GM21576 (cell line): ENCODE results near the gene ISG15.

ENCODE experiments used
- ATAC-seq: cut with Tn5 transposase; IDR thresholded peaks from one replicate; pipeline ENCODE4 v1.9.1; 2021; ENCODE audit warnings: mild to moderate bottlenecking, moderate library complexity; ENCODE audit not compliant: unreplicated experiment

Gene ISG15

DNA sequence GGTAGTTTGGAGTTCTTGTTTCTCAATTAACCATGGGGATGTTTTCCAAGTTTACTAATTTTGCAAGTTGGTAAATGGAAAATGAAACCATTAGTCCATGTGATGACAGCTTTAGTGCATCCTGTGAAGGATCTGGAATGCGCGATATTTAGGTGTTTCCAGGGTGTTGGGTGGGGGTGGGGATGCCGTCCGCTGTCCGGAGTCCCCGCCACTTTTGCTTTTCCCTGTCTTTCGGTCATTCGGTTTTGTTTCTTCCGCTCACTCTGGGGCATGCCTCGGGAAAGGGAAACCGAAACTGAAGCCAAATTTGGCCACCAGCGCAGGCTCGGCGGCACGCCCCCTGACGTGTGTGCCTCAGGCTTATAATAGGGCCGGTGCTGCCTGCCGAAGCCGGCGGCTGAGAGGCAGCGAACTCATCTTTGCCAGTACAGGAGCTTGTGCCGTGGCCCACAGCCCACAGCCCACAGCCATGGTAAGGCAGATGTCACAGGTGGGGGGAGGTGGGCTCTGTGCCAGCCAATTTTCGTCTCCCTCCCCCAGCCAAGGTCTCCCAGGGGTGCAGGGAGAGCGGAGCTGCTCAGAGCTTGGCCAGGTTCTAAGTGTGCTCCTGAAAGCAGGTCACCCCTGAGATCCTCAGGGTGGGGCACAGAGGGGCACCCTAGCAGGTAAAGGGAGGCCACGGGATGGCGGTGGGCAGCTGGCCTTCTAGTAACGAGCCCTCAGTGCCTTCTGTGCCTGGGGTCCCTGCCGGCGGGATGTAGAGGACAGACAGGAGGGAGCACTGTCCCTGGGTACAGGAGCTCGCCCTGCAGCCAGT is at the start of gene ISG15:
ISG15 (plus strand) TSS at position 393 of the 817 bp plus-strand sequence; CDS start at position 470, 77 bp downstream.
- peak; percentile 78 for ATAC-seq

DNA sequence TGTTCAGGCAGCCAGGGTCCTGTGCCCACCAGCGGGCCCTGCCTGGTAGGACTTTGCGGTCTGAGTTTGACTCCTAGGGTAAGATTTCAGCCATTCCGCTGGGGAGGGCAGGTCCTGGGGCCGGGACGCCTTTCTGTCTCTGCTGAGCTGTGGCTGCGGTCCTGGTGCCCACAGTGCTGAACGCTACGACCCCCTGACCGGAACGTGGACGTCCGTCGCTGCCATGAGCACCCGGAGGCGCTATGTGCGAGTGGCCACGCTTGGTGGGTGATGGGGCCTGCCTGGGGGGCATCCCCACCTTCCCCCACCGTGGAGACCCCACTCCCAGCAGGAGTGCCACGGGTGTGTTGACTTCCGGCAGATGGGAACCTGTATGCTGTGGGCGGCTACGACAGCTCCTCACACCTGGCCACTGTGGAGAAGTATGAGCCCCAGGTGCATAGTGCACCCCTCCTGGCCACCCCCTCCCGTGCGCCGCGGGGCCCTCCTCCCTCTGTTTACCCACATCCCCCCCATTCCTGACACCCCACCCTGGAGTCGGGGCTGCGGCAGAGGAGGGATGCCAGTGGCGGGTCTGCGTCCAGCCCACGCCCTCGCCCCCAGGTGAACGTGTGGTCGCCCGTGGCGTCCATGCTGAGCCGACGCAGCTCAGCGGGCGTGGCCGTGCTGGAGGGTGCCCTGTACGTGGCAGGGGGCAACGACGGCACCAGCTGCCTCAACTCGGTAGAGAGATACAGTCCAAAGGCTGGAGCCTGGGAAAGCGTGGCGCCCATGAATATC is 49.4 kb upstream of the ISG15 start:
- no peak for ATAC-seq

DNA sequence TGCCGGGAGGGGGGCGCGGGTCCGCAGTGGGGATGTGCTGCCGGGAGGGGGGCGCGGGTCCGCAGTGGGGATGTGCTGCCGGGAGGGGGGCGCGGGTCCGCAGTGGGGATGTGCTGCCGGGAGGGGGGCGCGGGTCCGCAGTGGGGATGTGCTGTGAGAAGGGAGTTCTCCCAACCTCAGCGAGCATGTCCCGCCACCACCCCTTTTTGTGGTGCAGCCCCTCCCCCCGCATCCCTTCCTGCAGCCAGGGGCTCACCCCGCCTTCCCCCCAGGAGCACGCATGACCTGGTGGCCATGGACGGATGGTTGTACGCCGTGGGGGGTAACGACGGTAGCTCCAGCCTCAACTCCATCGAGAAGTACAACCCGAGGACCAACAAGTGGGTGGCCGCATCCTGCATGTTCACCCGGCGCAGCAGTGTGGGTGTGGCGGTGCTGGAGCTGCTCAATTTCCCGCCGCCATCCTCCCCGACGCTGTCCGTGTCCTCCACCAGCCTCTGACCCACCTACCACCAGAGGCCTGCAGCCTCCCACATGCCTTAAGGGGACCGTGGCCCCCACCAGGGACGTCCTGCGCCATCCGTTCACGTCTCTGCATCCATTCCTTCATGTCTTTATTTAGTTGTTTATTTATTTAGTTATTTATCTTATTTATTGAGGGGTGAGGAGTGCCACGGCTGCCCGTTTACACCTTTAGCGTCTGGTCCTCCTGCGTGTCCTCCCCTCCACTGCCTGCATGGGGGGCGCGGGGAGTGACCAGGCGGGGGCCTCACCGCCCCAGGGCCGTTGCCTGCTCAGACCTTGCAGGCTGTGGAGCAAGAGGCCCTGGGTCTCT is 48.4 kb upstream of the ISG15 start:
- no peak for ATAC-seq

DNA sequence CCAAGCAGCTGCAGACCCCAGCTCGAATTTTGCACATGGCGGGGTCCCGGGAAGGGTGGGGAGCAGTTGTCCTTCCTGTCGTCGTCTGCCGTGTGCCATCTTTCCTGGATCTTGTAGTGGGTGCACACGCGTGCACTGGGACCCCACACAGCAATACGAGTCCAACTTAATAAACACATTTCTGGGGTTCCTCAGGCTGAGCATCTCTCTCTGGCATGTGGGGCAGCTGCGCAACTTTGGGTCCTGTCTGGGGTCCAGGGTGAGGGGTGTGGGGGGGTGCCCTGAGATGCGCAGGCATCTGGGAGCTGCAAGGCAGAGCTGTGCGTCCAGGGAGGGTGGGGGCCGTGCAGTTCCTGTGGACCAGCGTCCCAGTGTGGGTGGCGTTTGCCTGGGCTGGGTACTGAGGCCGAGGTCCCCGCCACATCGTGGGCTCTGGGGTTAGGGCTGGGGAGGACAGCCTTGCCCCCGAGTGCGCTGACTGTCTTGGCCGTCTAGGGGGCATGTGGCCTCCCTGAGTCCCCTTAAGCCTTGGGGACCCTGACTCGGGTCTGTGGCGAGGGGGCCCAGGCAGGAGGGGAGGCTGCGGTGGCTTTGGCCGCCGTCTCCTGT is 47.7 kb upstream of the ISG15 start:
- no peak for ATAC-seq

DNA sequence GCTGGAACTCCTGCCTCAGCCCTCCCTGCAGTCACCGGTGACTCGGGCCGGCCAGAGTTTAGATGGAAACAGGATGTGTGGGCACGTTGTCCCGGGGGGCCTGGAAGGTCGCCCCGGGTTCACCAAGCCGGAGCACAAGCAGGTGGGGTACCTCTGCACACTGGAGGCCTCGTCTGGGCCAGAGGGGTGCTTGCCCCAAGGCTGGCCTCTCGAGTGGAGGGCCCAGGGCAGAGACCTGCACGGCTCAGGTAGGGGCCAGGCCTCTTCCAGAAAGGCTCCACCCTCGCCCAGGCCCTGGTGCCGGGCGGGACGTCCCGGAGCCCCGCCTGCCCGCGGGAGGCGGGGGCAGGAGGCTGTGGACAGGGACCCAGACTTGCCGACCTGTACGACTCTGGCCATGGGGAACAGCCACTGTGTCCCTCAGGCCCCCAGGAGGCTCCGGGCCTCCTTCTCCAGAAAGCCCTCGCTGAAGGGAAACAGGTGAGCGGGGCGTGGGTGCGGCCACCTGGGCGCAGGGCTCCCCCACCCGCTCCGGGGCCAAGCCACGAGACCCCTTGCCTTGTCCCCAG is 47.1 kb upstream of the ISG15 start, which contains the start of gene PLEKHN1:
PLEKHN1 (plus strand) TSS at position 348 of the 569 bp plus-strand sequence; CDS start at position 398, 50 bp downstream.
- ATAC-seq = no peak

DNA sequence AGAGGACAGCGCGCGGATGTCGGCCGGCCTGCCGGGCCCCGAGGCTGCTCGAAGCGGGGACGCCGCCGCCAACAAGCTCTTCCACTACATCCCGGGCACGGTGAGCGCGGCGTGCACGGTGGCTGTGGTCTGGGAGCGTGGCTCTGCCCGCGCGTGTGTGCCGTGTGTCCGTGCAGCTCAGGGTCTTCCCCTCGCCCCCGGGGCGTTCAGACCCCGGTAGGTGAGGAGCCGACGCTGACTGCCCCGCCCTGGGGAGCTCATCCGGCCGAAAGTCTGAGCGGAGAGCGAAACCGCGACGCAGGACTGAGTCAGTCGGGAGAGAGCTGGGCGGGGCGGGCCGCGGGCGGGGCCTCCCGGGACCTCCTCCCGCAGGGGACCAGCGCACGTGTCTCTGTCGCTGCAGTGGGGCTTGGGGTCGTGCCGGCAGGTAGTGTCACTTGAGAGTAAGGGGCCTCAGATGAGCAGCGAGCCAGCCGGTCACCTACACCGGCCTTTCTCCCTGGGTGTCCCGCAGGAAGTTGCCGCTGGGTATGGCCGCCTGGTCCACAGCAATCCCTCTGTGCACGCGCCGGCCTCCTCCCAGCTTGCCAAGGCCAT is 46.5 kb upstream of the ISG15 start:
- peak; percentile 66 for ATAC-seq

DNA sequence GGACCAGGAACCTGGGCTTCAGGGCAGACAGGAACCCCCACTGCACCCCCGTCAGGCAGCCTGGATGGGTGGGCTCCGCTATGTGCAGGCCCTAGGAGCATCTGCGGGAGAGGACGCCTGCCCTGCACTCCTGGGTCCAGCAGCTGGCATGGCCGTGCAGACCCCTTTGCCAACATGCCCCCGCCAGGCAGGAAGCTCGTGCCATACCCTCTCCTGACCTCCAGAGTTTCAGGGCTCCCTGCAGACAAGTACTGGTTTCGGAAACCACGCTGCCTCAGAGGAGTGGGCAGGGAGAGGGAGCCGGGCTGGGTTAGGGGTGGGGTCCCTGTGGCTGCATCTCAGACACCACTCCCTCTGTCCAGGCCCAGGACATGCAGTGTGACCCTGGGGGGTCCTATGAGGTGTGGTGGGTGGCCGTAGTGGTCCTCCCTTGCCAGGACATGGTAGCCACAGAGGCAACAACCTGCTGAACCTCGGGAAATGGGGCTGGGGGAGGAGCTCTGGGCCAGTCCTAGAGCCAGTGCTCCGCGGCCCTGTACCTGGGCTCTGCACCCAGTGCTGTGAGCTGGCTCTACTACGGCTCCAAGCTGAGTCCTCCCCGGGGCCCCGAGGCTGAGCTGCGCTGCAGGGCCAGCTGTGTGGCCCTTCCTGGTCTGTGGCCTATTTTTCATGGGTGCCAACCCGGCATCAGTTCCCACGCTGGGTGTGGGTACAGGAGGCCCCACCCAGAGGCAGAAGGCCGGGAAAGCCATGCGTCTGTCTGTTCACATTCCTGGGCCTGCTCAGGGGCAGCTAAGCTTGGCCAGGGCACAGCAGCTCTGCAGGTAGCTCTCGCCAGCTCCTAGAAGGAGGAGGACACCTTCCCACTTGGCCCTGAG is 45.6 kb upstream of the ISG15 start:
- no peak for ATAC-seq

DNA sequence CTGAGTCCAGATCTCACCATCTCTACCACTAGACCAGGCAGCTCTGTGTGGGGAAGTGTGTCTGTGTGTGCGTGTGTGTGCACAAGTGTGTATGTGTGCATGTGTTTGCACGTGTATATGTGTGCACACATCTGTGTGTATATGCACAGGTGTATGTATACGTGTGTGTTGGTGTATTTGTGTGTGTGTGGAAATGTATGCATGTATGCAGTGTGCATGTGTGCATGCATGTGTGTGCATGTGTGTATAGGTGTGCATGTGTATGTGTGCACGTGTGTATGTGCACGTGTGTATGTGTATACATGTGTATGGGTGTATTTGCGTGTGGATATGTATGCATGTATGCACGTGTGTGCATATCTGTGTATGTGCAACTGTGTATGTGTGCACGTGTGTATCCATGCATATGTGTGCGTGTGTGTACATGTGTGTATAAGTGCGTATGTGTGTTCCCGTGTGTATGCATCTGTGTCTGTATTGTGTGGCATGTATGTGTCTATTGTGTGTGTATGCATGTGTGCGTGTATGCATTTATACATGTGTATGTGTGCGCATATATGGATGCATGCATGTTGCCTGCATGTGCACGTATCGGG is 43.9 kb upstream of the ISG15 start:
- ATAC-seq = no peak

DNA sequence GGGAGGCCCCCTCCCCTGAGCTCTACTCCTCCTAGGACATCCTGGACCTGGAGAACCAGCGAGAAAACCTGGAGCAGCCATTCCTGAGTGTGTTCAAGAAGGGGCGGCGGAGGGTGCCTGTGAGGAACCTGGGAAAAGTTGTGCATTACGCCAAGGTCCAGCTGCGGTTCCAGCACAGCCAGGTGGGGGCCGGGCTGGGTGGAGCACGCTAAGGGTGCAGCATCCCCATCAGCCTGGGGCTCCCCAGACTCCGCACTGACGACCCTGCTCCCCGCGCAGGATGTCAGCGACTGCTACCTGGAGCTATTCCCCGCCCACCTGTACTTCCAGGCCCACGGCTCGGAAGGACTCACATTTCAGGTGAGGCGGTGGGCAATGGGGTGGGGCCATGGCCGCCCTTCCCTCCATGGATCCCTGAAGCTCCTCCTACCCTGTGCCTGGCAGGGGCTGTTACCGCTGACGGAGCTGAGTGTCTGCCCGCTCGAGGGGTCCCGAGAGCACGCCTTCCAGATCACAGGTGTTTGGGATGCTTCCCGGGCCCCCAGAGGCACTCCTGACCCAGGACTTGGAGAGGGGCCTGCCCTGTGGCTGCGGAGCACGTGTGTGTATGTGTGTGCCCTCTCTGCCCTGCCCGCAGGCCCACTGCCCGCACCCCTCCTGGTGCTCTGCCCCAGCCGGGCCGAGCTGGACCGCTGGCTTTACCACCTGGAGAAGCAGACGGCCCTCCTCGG is 42.9 kb upstream of the ISG15 start:
- ATAC-seq = no peak

DNA sequence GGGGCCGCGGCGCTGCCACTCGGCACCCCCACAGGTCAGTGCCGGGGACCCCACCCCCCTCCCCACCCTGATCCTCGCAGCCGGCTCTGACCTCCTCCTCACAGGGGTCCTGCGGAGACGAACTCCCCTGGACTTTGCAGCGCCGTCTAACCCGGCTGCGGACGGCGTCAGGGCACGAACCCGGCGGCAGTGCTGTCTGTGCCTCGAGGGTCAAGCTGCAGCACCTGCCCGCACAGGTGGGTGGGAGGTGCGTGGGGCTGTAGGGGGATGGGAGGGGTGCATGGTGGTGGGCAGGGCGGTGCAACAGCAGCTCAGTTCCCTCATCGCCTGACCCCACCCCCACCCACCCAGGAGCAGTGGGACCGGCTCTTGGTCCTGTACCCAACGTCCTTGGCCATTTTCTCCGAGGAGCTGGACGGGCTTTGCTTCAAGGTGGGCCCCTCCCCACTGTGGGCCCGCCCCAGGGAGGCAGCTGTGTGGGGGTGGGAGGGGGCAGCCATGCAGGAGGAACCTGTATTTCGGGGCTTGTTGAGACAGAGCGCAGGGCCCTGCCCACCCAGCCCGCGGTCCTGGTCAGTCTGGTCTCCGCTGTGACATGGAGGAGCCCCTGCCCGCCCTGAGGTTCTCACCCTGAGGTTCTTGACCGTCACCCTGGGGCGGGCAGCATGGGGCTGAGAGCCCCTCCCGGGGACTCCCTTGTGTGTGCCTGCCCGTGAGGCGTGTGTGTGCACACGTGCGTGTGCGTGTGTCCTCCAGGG is 42.1 kb upstream of the ISG15 start:
- ATAC-seq = no peak

DNA sequence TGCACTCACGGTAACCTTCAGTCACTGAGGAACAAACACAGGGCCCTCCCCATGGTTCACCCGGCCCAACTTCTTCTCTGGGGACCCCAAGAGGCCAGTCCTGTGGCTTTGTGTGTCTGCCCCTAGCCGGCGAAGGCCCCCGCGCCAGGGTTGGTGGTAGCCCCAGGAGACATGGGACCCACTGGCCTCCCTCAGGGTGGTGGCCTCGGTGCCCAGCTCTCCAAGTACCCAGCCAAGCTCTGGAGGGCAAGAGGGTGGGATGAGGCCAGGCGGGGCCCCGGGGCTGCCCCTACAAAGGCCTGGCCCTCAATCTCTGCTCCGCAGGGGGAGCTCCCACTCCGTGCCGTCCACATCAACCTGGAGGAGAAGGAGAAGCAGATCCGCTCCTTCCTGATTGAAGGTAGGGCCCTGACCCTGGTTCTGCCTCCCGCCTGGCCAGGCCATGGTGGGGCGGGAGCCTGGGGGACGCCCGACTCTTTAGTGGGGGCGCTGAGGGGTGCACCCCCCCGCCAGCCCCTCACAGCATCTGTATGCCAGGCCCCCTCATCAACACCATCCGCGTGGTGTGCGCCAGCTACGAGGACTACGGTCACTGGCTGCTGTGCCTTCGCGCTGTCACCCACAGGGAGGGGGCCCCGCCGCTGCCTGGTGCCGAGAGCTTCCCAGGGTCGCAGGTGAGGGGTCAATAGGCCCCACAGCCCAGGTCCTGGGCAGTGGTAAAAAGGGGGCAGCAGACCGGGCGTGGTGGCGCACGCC is 41.4 kb upstream of the ISG15 start:
- no peak for ATAC-seq

DNA sequence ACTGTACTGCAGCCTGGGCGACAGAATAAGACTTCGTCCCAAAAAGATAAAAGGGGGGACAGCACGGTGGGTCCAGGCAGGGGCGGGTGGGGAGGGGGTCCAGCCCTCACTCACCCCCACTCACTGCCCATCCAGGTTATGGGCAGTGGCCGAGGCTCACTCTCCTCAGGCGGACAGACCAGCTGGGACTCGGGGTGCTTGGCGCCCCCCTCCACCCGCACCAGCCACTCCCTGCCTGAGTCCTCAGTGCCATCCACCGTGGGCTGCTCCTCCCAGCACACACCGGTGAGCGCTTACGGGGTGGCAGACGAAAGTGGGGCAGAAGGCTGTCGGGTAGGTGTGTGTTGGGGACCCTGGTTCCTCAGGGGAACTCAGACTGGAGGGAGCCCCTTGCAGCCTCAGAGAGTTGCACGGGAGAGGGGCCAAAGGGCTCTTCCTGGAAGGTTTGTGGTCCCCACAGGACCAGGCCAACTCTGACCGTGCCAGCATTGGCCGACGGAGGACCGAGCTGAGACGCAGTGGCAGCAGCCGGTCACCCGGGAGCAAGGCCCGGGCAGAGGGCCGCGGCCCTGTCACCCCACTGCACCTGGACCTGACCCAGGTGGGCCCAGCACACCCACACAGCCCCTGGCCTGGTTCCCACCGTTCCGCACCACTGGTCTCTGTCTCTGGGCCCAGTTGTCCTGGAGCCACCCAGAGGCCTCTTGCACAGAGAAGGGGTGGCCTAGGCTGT is 40.4 kb upstream of the ISG15 start:
- no peak for ATAC-seq

DNA sequence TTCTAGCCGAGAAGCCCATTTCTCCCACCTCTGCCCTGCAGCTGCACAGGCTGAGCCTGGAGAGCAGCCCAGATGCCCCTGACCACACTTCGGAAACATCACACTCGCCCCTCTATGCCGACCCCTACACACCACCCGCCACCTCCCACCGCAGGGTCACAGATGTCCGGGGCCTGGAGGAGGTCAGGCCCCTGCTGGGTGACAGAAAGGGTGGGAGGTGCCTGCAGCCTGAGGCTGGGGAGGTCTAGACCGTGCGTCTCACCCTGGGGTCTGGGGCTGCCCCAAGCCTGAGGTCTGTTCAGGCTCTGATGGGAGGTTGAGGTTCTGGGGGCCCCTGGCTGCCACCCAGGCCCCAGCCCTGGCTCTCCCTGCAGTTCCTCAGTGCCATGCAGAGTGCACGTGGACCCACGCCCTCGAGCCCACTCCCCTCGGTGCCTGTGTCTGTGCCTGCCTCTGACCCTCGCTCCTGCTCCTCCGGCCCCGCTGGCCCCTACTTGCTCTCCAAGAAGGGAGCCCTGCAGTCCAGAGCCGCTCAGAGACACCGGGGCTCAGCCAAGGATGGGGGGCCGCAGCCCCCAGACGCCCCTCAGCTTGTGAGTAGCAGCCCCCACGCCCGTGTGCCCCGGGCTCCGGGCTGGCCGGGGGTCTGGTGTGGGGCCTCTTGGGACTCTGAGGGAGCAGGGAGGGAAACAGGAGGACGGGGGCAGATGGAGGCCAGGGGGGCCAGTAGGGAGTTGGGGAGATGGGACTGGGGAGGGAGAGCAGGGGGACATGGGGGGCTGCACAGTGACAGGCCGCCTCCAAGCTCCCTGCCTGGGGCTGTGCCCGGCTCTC is 39.6 kb upstream of the ISG15 start:
- ATAC-seq = no peak

DNA sequence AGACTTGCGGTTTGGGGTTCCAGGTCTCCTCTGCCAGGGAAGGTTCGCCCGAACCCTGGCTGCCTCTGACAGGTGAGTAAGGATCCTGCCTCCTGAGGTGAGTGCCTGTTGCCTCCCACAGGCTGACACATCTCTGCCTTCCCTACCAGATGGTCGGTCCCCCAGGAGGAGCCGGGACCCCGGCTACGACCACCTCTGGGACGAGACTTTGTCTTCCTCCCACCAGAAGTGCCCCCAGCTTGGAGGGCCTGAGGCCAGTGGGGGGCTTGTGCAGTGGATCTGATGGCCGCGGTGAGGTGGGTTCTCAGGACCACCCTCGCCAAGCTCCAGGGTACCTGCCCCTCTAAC is 39.0 kb upstream of the ISG15 start:
- no peak for ATAC-seq

DNA sequence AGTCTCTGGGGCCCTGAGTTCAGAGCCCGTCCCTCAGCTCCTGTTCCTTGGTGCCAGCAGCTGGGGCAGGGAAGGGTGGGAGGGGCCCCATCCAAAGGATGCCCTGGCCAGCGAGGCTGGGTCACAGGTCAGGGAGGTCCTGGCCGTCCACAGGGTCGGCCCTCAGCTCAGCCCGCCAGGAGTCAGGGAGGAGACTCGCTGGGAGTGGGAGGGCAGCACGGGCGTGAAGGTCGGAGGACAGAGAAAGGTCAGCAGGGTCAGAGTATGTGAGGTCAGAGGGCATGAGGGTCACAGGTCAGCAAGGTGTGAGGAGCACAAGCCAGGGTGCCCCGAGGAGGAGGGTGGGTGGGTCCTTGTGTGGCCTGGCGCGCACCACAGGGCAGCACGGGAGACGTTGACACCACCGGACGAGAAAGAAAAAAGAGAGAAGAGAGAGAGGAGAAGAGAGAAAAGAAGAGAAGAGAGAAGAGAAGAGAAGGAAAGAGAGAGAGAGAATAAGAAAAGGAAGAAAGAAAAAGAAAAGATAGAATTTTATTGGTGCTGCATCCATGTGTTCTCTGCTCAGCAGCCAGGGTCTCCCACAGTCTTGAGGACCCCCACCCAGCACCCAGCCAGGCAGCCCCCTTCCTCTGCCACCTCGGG is 38.5 kb upstream of the ISG15 start:
- no peak for ATAC-seq
